ENCODE results near the gene ADISSP. TPM values are rescaled to one million over a fixed set of nuclear protein-coding genes. Genes with fewer than 3 reads are reported as not detected.

ADISSP gene
- total and polyA plus RNA-seq, 4 donors: 8.5 to 21.1 (median 13.9) TPM

DNA sequence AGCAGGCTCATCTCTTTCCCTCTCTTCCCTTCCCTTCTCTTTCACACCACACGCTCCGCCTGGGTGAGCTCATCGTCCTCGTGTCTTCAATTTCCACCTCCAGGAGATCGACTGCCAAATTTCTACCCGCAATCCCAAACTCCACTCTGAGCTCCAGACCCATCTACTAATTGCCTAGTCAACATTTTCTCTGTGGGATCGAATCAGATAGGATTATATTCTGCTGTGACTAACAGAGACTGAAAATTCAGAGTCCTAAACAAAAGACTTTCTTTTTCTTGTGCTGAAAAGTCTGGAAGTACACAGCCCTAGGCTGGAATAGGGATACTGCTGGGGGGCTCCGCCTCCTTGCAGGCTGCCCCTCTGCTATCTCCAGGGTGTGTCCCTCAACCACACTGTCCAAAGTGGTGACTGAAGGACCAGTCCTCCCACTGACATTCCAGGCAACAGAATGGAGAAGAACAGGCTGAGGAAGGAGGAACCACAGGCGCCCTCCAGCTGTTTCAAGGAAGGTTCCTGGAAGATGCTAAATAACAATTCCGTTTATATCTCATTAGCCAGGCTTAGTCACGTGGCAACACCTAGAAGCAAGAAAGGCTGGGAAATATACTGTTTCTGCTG lies 40.0 kb downstream of the ADISSP start:
- Histone ChIP-seq H3K36me3 (ENCODE audit: control insufficient read depth in 1 of 2, insufficient read depth in 2 of 2, low read length in 1 of 2) (no peaks in the 10 kb centered on the region), H3K4me3 (ENCODE audit: low read length in 2 of 2) (no peak overlapping the region), H3K9me3 (ENCODE audit: control insufficient read depth, low read length) (no peaks in the 10 kb centered on the region), H3K4me1 (ENCODE audit: control insufficient read depth in 1 of 2, insufficient read depth in 2 of 2, low read length in 2 of 2) (no peaks in the 10 kb centered on the region), H3K27me3 (ENCODE audit: control insufficient read depth in 1 of 2, insufficient read depth in 2 of 2, low read length in 1 of 2) (no peaks in the 10 kb centered on the region), H3K27ac (ENCODE audit: low read depth in 1 of 2, low read length in 2 of 2) (no peak overlapping the region)
- 40 to 41% methylated on average over 11 of the region's 11 CpGs for WGBS, 2 donors
- intact Hi-C loops (cut with DNase I): no loop called here
- ATAC-seq (ENCODE audit: low FRiP score): peak; percentile 70
- no peak for DNase-seq

DNA sequence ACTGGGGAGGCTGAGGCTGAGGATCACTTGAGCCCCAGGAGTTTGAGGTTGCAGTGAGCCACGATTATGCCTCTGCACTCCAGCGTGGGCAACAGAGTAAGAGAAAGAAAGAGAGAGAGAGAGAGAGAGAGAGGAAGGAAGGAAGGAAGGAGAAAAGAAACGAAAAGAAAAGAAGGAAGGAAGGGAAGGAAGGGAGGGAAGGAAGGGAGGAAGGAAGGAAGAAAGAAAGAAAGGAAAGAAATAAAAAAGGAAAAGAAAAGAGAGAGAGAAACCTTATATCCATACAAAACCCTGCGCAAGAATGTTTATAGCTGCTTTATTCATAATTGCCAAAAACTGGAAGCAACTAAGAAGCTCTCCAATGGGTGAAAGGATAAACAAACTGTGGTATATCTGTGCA lies 43.2 kb downstream of the ADISSP start:
- Histone ChIP-seq H3K4me1 (ENCODE audit: control insufficient read depth in 1 of 2, insufficient read depth in 2 of 2, low read length in 2 of 2) (no peaks in the 10 kb centered on the region), H3K9me3 (ENCODE audit: control insufficient read depth, low read length) (no peaks in the 10 kb centered on the region), H3K27me3 (ENCODE audit: control insufficient read depth in 1 of 2, insufficient read depth in 2 of 2, low read length in 1 of 2) (no peaks in the 10 kb centered on the region), H3K36me3 (ENCODE audit: control insufficient read depth in 1 of 2, insufficient read depth in 2 of 2, low read length in 1 of 2) (no peaks in the 10 kb centered on the region), H3K27ac (ENCODE audit: low read depth in 1 of 2, low read length in 2 of 2) (no peak overlapping the region), H3K4me3 (ENCODE audit: low read length in 2 of 2) (no peak overlapping the region)
- 67 to 72% methylated on average over 4 of the region's 4 CpGs for whole genome bisulfite sequencing, 2 donors
- DNase-seq (no peak), ATAC-seq (ENCODE audit: low FRiP score) (no peak)
- intact Hi-C loops (cut with DNase I): no loop called here

DNA sequence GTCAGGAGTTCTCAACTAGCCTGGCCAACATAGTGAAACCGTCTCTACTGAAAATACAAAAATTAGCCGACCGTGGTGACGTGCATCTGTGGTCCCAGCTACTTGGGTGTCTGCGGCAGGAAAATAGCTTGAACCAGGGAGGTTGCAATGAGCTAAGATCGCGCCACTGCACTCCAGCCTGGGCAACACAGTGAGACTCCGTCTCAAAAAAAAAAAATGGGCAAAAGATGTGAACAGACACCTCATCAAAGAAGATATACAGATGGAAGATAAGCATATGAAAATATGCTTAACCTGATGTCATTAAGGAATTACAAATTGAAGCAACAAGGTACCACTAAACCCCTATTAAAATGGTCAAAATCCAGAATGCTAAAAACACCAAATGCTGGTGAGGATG lies 44.3 kb downstream of the ADISSP start:
- no peak for ATAC-seq (ENCODE audit: low FRiP score)
- H3K4me1 ChIP-seq (ENCODE audit: control insufficient read depth in 1 of 2, insufficient read depth in 2 of 2, low read length in 2 of 2): no peaks in the 10 kb centered on the region
- no peak overlapping the region for H3K27ac ChIP-seq (ENCODE audit: low read depth in 1 of 2, low read length in 2 of 2)
- no peak for DNase-seq
- no peaks in the 10 kb centered on the region for H3K27me3 ChIP-seq (ENCODE audit: control insufficient read depth in 1 of 2, insufficient read depth in 2 of 2, low read length in 1 of 2)
- intact Hi-C loops (cut with DNase I): no loop called here
- WGBS, 2 donors: 92 to 95% methylated on average over 8 of the region's 8 CpGs
- H3K4me3 ChIP-seq (ENCODE audit: low read length in 2 of 2): no peak overlapping the region
- no peaks in the 10 kb centered on the region for H3K36me3 ChIP-seq (ENCODE audit: control insufficient read depth in 1 of 2, insufficient read depth in 2 of 2, low read length in 1 of 2)
- H3K9me3 ChIP-seq (ENCODE audit: control insufficient read depth, low read length): no peaks in the 10 kb centered on the region

- DNase-seq (no peak), ATAC-seq (ENCODE audit: low FRiP score) (no peak)
- 78 to 84% methylated on average over 4 of the region's 4 CpGs for WGBS, 2 donors
- H3K27me3 ChIP-seq (ENCODE audit: control insufficient read depth in 1 of 2, insufficient read depth in 2 of 2, low read length in 1 of 2): no peaks in the 10 kb centered on the region
- no peak overlapping the region for H3K27ac ChIP-seq (ENCODE audit: low read depth in 1 of 2, low read length in 2 of 2)
- no peaks in the 10 kb centered on the region for H3K4me1 ChIP-seq (ENCODE audit: control insufficient read depth in 1 of 2, insufficient read depth in 2 of 2, low read length in 2 of 2)
- intact Hi-C loops (cut with DNase I): no loop called here
- H3K9me3 ChIP-seq (ENCODE audit: control insufficient read depth, low read length): no peaks in the 10 kb centered on the region
- H3K36me3 ChIP-seq (ENCODE audit: control insufficient read depth in 1 of 2, insufficient read depth in 2 of 2, low read length in 1 of 2): no peaks in the 10 kb centered on the region
- no peak overlapping the region for H3K4me3 ChIP-seq (ENCODE audit: low read length in 2 of 2)
Observed at GRCh38 chr20:3721912-3722311, 45.6 kb downstream of the ADISSP start.

GRCh38 chr20:3720626-3721025 lies 46.9 kb downstream of the ADISSP start:
- H3K27me3 ChIP-seq (ENCODE audit: control insufficient read depth in 1 of 2, insufficient read depth in 2 of 2, low read length in 1 of 2): no peaks in the 10 kb centered on the region
- intact Hi-C loops (cut with DNase I): no loop called here
- H3K4me1 ChIP-seq (ENCODE audit: control insufficient read depth in 1 of 2, insufficient read depth in 2 of 2, low read length in 2 of 2): no peaks in the 10 kb centered on the region
- no peaks in the 10 kb centered on the region for H3K36me3 ChIP-seq (ENCODE audit: control insufficient read depth in 1 of 2, insufficient read depth in 2 of 2, low read length in 1 of 2)
- no peak overlapping the region for H3K27ac ChIP-seq (ENCODE audit: low read depth in 1 of 2, low read length in 2 of 2)
- no peak for DNase-seq
- ATAC-seq (ENCODE audit: low FRiP score): no peak
- WGBS, 2 donors: 63 to 64% methylated on average over 6 of the region's 6 CpGs
- H3K4me3 ChIP-seq (ENCODE audit: low read length in 2 of 2): no peak overlapping the region
- no peaks in the 10 kb centered on the region for H3K9me3 ChIP-seq (ENCODE audit: control insufficient read depth, low read length)

- H3K36me3 ChIP-seq (ENCODE audit: control insufficient read depth in 1 of 2, insufficient read depth in 2 of 2, low read length in 1 of 2): no peaks in the 10 kb centered on the region
- no peaks in the 10 kb centered on the region for H3K4me1 ChIP-seq (ENCODE audit: control insufficient read depth in 1 of 2, insufficient read depth in 2 of 2, low read length in 2 of 2)
- WGBS, 2 donors: 70 to 74% methylated on average over 2 of the region's 2 CpGs
- intact Hi-C loops (cut with DNase I): no loop called here
- ATAC-seq (ENCODE audit: low FRiP score) (no peak), DNase-seq (no peak)
- no peaks in the 10 kb centered on the region for H3K27me3 ChIP-seq (ENCODE audit: control insufficient read depth in 1 of 2, insufficient read depth in 2 of 2, low read length in 1 of 2)
- H3K4me3 ChIP-seq (ENCODE audit: low read length in 2 of 2): no peak overlapping the region
- no peak overlapping the region for H3K27ac ChIP-seq (ENCODE audit: low read depth in 1 of 2, low read length in 2 of 2)
- no peaks in the 10 kb centered on the region for H3K9me3 ChIP-seq (ENCODE audit: control insufficient read depth, low read length)
Observed at GRCh38 chr20:3720068-3720467, 47.5 kb downstream of the ADISSP start.

DNA sequence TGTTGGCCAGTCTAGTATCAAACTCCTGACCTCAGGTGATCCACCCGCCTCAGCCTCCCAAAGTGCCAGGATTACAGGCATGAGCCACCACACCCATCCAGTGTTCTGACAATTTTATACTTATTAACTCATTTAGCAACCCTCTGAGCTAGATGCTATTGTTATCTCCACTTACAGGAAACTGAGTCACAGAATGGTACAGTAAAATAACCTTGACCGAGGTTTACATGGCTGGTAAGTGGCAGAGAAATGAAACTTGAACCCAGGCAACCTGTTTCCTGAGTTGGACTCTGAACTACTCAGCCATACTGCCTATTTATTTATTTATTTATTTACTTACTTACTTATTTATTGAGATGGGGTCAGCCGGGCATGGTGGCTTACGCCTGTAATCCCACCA lies 48.5 kb downstream of the ADISSP start:
- no peak for DNase-seq
- 91 to 95% methylated on average over 4 of the region's 4 CpGs for WGBS, 2 donors
- H3K9me3 ChIP-seq (ENCODE audit: control insufficient read depth, low read length): no peaks in the 10 kb centered on the region
- H3K4me3 ChIP-seq (ENCODE audit: low read length in 2 of 2): no peak overlapping the region
- intact Hi-C loops (cut with DNase I): no loop called here
- no peaks in the 10 kb centered on the region for H3K4me1 ChIP-seq (ENCODE audit: control insufficient read depth in 1 of 2, insufficient read depth in 2 of 2, low read length in 2 of 2)
- no peak for ATAC-seq (ENCODE audit: low FRiP score)
- H3K36me3 ChIP-seq (ENCODE audit: control insufficient read depth in 1 of 2, insufficient read depth in 2 of 2, low read length in 1 of 2): no peaks in the 10 kb centered on the region
- no peaks in the 10 kb centered on the region for H3K27me3 ChIP-seq (ENCODE audit: control insufficient read depth in 1 of 2, insufficient read depth in 2 of 2, low read length in 1 of 2)
- H3K27ac ChIP-seq (ENCODE audit: low read depth in 1 of 2, low read length in 2 of 2): no peak overlapping the region

DNA sequence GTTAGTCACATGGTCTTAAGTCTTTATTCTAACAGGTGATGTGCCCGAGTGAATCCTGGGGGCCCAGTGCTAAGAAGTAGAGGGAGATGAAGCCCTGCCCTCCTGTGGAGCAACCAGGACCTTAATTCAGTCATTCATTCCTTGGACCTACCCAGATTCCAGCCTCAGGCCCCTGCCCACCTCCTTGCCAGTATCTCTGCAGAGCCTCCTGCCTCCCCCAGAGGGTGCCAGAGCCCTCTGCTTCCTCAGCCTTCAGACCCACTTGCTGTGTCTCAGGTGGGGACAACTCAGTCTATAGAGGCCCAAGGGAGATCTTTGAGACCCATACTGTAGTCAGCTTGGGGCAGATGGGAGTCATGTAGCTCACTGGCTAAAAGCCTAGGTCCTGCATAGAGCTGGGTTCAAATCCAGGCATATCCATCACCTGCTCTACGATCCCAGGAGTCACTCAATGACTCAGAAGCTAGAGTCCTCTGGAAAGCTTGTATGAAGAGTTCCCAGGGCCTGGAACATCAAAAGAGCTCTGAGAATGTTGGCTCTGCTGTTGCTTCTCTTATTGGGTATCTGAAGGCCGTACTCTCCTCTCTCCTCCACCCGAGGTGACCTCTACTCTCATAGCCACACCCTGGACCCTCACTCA lies 51.2 kb downstream of the ADISSP start:
- intact Hi-C loops (cut with DNase I): no loop called here
- DNase-seq (no peak), ATAC-seq (ENCODE audit: low FRiP score) (peak; percentile 31)
- no peak overlapping the region for H3K27ac ChIP-seq (ENCODE audit: low read depth in 1 of 2, low read length in 2 of 2)
- no peaks in the 10 kb centered on the region for H3K36me3 ChIP-seq (ENCODE audit: control insufficient read depth in 1 of 2, insufficient read depth in 2 of 2, low read length in 1 of 2)
- no peaks in the 10 kb centered on the region for H3K27me3 ChIP-seq (ENCODE audit: control insufficient read depth in 1 of 2, insufficient read depth in 2 of 2, low read length in 1 of 2)
- no peak overlapping the region for H3K4me3 ChIP-seq (ENCODE audit: low read length in 2 of 2)
- 87 to 88% methylated on average over 4 of the region's 4 CpGs for WGBS, 2 donors
- no peaks in the 10 kb centered on the region for H3K9me3 ChIP-seq (ENCODE audit: control insufficient read depth, low read length)
- no peaks in the 10 kb centered on the region for H3K4me1 ChIP-seq (ENCODE audit: control insufficient read depth in 1 of 2, insufficient read depth in 2 of 2, low read length in 2 of 2)

DNA sequence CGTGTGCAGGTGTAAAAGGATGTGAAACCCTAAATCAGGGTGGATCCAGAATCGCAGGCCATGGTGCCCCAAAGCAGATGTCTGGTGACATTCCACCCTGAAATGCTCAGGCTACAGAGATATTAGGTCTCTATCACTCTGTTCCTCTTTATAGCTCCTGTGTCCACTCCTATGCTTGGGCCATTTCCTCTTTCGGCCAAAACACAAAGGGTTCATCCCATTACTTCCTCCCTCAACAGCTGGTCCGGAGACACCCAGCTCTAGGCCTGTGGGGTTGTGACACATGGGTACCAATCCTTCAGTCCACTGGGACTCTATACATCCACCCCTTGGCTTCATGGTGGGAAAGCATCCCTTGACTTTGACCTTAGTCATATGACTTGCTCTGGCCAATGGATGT lies 53.5 kb downstream of the ADISSP start:
- 92 to 96% methylated on average over 4 of the region's 4 CpGs for WGBS, 2 donors

More for the DNA sequence above, 53.5 kb downstream of the ADISSP start:
- Histone ChIP-seq H3K27ac (ENCODE audit: low read depth in 1 of 2, low read length in 2 of 2) (no peak overlapping the region), H3K4me1 (ENCODE audit: control insufficient read depth in 1 of 2, insufficient read depth in 2 of 2, low read length in 2 of 2) (no peaks in the 10 kb centered on the region), H3K36me3 (ENCODE audit: control insufficient read depth in 1 of 2, insufficient read depth in 2 of 2, low read length in 1 of 2) (no peaks in the 10 kb centered on the region), H3K9me3 (ENCODE audit: control insufficient read depth, low read length) (no peaks in the 10 kb centered on the region), H3K4me3 (ENCODE audit: low read length in 2 of 2) (no peak overlapping the region), H3K27me3 (ENCODE audit: control insufficient read depth in 1 of 2, insufficient read depth in 2 of 2, low read length in 1 of 2) (no peaks in the 10 kb centered on the region)
- no peak for ATAC-seq (ENCODE audit: low FRiP score)
- no peak for DNase-seq
- intact Hi-C loops (cut with DNase I): no loop called here

All from aorta (tissue), 5 donors.